Uterus (tissue), 2 donors: ENCODE data around the gene CEP250.

Source experiments
- POLR2A ChIP-seq, 2 donors: fragments of 450-650 bp; IDR thresholded peaks; one replicate each; pipeline ENCODE4 v1.6.1; 2016; ENCODE audit warnings: antibody characterized with exemption in 2 of 2, mild to moderate bottlenecking in 1 of 2, moderate library complexity in 1 of 2
- TF ChIP-seq, protein P1 (sequence below), 4 experiments: fragments of 200-600 bp in 2 of 4; fragments of 450-650 bp in 2 of 4; sonication (generic) in 2 of 4; IDR thresholded peaks; one replicate each; pipeline ENCODE4 v1.5.1; 2016 to 2019; ENCODE audit warnings: antibody characterized with exemption in 4 of 4, mild to moderate bottlenecking in 2 of 4, moderate library complexity in 1 of 4

DNA sequence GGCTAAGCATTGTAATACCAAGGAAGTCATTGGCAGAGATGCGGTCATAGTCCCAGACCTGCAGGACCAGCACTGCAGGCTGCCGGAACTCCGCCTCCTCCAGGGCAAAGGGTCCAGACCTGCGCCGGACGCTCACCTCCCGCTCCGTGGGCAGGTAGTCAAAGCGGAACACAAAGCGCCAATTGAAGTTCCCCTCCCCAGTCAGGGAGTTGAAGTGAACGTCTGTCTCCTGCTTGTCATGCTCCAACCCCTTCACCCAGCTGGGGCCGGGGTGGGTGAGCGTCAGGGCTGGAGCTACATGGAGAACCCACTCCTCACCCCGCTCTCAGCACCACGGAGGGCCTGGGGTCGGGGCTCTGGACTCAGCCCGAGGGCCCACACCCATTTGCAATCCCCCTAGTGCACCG, 104.7 kb downstream of the CEP250 start:
- TF ChIP-seq, protein P1, sequence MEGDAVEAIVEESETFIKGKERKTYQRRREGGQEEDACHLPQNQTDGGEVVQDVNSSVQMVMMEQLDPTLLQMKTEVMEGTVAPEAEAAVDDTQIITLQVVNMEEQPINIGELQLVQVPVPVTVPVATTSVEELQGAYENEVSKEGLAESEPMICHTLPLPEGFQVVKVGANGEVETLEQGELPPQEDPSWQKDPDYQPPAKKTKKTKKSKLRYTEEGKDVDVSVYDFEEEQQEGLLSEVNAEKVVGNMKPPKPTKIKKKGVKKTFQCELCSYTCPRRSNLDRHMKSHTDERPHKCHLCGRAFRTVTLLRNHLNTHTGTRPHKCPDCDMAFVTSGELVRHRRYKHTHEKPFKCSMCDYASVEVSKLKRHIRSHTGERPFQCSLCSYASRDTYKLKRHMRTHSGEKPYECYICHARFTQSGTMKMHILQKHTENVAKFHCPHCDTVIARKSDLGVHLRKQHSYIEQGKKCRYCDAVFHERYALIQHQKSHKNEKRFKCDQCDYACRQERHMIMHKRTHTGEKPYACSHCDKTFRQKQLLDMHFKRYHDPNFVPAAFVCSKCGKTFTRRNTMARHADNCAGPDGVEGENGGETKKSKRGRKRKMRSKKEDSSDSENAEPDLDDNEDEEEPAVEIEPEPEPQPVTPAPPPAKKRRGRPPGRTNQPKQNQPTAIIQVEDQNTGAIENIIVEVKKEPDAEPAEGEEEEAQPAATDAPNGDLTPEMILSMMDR (IDR thresholded peaks at IDR 0.05), result no peak
- no peak for TF ChIP-seq POLR2A (IDR thresholded peaks at IDR 0.05)
